ENCODE measurements around the gene DYNC2I2. TPM values are rescaled to one million over a fixed set of nuclear protein-coding genes. Genes with fewer than 3 reads are reported as not detected.
"Not testable (repeated sequence)": the region's sequence is repeated elsewhere in the genome, so short reads cannot be mapped to it uniquely, and the experiment has no call there.

The DYNC2I2 gene
- total RNA-seq, 1 donor from 2014 or later: 49.7 TPM

DNA sequence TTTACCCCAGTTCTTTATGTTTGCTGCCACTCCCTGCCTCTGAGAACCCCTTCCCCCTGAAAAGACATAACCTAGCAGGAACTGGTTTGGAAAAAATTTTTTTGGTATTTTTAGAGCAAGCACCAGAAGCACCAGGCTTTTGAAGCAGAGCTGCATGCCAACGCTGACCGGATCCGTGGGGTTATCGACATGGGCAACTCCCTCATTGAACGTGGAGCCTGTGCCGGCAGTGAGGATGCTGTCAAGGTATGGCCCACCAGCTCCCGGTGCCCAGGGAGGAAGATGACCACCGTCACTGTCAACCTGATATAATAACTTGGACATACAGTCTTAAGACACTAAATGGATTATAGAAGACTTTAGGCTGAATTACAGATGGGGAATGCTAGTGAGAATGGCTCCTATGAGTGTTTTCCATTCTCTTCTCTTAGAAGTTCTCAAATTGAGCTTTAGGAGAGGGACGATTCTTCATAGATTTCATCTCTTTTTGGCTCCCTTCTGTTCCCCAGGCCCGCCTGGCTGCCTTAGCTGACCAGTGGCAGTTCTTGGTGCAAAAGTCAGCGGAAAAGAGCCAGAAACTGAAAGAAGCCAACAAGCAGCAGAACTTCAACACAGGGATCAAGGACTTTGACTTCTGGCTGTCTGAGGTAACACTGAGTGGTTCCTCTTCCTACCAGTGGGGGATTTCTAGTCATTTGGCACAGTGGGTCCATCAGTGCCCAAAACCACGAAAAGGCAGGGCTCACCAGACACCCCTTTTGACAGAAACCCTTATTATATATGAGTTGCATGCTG is 44.9 kb downstream of the DYNC2I2 start:
- no peak for DNase-seq

DNA sequence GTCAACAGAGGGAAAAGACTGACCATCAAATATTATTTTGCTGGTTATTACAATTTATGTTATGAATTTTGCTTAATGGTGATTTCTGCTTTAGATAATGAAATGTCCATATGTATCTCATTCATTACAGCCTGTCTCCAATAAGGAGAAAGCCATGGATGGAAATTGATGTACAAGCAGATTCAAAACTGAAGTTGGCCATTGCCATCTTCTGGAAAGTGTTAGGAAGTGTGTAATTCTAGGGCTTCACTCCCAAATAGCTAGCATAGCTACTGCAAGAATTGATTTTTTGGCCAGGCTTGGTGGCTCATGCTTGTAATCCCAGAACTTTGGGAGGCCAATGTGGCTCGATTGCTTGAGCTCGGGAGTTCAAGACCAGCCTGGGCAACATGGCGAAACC is 45.8 kb downstream of the DYNC2I2 start:
- no peak for DNase-seq

DNA sequence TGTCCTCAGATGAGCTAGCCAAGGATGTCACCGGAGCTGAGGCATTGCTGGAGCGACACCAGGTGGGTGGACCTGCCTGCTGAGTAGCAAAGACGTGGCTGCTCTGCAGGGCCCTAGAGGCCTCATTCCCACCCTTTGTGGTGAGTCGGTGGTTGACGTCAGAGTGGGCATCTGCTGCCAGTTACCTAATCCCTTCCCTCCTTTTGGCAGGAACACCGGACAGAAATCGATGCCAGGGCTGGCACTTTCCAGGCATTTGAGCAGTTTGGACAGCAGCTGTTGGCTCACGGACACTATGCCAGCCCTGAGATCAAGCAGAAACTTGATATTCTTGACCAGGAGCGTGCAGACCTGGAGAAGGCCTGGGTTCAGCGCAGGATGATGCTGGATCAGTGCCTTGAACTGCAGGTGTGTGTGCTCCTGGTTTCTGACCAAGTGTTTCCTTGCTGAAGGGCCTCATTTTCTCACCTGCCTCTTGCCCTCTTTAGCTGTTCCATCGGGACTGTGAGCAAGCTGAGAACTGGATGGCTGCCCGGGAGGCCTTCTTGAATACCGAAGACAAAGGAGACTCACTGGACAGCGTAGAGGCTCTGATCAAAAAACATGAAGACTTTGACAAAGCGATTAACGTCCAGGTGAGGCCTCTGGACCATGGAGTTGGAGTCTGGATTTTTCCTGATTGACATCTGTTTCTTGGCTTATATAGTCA is 48.9 kb downstream of the DYNC2I2 start:
- DNase-seq: no peak

DNA sequence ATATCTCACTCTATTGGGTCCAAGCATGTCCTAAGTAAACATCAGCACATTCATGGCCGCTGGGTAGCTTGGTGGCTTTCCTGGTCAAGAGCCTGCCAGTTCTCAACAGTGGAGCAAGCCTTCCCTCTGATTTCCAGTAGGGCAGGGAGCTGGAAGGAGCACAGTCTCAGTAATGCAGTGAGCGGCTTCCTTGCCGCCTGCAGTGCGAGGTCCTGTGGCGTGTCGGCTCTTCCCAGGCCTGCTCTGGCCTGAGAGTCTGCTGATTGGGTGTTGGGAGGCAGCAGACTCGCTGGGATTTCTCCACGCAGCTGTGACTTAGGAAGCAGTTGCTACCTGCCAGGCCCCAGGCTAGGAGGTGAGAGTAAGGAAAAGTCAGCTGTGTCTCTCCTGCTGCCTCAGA is 53.0 kb downstream of the DYNC2I2 start:
- no peak for DNase-seq

DNA sequence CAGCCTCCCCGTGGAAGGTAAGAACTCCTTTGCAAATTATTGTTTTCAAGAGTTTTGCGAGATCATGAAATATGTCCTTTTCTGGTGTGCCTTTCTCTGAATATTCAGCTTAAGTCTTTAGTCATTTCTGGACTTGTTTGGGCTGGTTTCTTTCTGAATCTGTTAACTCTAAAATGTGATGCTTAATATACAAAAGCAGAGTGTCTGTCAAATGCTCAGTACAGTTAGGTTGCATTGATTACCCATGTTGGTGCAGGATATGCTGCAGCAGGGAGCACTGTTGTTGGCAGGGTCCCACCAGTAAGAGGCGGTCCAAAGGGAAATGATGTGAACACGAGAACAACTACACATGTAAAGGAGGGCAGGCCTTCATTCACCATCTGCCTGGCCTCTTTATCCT is 56.5 kb downstream of the DYNC2I2 start:
- DNase-seq: no peak

DNA sequence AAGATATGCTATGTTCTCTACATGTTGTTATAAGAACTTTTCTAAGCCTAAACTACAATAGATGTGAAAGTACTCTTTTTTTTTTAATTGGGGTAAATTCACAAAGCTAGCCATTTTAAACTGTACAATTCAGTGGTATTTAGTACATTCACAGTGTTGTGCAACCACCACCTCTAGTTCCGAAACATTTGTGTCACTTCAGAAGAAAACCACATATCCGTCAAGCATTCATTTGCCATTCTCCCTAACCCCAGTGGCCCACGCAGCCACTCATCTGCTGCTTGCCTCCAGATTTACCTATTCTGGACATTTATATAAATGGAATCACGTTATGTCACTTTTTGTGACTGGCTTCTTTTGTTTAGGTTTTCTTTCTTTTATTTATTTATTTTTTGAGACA is 61.2 kb downstream of the DYNC2I2 start:
- no peak for DNase-seq

DNA sequence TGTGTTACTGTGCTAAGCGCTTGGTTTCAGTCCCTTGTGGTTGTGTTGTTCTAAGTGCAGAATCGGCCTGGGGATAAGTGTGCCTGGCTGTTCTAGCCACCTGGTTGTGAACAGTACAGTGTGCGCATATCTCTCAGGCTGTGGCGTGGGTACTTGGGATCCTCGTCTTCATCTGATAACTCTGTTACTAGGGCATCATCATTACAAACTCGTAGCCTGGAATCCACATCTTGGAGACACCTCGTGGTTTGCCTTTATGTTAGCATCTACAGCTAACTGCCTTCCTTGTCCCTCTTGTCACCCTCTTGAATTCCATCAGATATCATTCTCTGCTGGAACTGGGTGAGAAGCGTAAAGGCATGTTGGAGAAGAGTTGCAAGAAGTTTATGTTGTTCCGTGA is 62.8 kb downstream of the DYNC2I2 start:
- DNase-seq: no peak

DNA sequence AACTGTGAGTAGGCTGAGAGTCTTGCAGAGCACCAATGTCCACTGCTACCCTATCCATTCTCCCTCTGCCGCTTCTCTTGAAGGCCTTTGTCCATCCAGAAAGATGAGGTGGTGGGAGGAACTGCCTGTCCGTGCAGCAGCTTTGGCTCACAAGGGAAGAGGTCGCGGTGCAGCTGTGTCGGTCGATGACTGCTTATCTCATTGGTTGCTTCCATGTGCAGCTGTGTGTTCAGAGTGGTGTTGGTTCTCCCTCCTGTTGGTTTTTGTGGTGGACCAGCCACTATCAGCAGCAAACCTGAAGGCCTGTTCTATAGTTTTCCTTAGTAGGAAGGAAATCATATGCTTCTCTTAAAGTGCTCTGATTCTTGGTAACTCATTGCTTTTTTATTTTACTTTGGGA is 63.6 kb downstream of the DYNC2I2 start:
- no peak for DNase-seq

DNA sequence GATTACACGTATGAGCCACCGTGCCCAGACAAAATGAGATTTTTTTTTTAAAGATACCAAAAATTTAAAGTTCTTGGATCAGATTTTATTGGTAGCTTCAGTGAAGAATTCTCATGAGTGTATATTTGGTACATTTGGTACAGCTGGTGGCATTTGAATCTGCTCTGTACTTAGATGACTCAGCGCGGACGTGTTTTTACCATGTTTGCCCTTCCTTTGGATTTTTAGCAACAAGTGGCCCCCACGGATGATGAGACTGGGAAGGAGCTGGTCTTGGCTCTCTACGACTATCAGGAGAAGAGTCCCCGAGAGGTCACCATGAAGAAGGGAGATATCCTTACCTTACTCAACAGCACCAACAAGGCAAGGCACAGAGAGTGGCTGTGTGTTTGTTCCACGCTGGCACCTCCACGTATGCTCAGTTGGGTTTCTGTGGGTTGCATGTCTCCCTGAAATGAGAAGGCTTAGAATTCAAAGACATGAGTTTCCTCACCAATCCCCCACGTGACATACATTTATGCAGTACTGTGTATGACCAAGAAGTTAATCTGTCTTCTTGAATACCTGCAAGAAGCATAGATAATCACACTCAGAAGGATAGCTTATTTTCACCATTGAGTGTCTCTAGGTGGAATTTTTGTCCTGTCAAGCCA is 67.9 kb downstream of the DYNC2I2 start:
- no peak for DNase-seq

DNA sequence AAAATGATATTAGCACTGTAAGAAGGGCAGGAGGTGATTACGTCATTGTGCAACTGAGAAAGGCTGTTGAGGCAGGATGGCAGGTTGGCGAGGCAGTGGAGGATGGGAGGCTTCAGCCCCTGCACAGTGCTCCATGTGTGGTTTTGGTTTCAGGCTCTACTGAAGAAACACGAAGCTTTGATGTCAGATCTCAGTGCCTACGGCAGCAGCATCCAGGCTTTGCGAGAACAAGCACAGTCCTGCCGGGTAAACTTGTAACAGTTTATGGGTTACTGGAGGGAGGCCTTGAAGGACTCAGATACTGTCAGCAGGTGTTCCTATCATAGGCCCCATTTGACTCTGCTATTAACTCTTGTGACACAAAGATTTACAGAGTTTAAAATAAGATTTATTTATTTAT is 69.2 kb downstream of the DYNC2I2 start:
- DNase-seq: no peak

DNA sequence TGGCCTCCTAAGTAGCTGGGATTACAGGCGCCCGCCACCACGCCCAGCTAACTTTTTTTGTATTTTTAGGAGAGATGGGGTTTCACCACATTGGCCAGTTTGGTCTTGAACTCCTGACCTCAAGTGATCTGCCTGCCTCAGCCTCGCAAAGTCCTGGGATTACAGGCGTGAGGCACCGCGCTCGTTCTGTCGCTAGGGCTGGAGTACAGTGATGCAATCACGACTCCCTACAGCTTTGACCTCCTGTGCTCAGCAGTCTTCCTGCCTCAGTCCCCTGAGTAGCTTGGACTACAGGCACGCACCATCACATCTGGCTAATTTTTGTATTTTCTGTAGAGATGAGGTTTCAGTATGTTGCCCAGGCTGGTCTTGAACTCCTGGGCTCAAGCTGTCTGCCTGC is 69.7 kb downstream of the DYNC2I2 start:
- DNase-seq: not testable (repeated sequence)

DNA sequence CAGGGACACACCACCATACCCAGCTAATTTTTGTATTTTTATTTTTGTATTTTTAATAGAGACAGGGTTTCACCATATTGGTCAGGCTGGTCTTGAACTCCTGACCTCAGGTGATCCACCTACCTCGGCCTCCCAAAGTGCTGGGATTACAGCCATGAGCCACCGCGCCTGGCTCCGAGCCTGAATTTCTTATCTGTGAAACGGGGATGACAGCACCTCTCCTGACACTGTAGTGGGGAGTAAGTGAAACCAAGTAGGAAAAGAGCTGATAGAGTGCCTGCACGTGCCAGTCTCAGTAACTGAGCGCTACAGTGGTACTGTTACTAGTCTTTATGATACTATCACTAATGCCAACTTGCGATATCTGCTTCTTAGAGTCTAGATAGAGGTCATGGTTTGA is 71.5 kb downstream of the DYNC2I2 start:
- not testable (repeated sequence) for DNase-seq

Other genes starting within 250 kb of the DYNC2I2 start
- gene CERCAM, start 236.0 kb downstream of the DYNC2I2 start, total RNA-seq: 25.4 and 32.9 TPM in 2 replicates
- gene ODF2, start 200.8 kb downstream of the DYNC2I2 start, total RNA-seq: 44.2 and 55.7 TPM in 2 replicates
- 19.4 and 34.2 TPM in 2 replicates for gene GLE1, start 152.1 kb downstream of the DYNC2I2 start, total RNA-seq
- gene SPTAN1, start 104.3 kb downstream of the DYNC2I2 start, total RNA-seq: 505 and 734 TPM in 2 replicates
- gene SET, start 32.4 kb upstream of the DYNC2I2 start, total RNA-seq: 512 and 600 TPM in 2 replicates
- gene PKN3, start 45.7 kb upstream of the DYNC2I2 start, total RNA-seq: 12.9 and 26.9 TPM in 2 replicates
- gene ZDHHC12, start 67.3 kb upstream of the DYNC2I2 start, total RNA-seq: 41.0 and 104 TPM in 2 replicates
- gene ZER1, start 115.1 kb upstream of the DYNC2I2 start, total RNA-seq: 14.1 and 31.0 TPM in 2 replicates
- 15.3 and 25.5 TPM in 2 replicates for gene TBC1D13, start 130.4 kb upstream of the DYNC2I2 start, total RNA-seq
- 21.4 and 37.3 TPM in 2 replicates for gene ENDOG, start 161.7 kb upstream of the DYNC2I2 start, total RNA-seq
- gene SPOUT1, start 172.9 kb upstream of the DYNC2I2 start, total RNA-seq: 31.1 and 55.7 TPM in 2 replicates
- gene KYAT1, start 225.1 kb upstream of the DYNC2I2 start, total RNA-seq: 5.3 and 9.7 TPM in 2 replicates
- gene LRRC8A, start 225.3 kb upstream of the DYNC2I2 start, total RNA-seq: 102 and 154 TPM in 2 replicates

Measured in dermis blood vessel endothelial cell (primary cell).